Effector memory CD8-positive, alpha-beta T cell (primary cell): ENCODE measurements around the gene UCK2.

Source experiments
- ATAC-seq: fragments of 150-1000 bp; cut with Tn5 transposase; replicated peaks from 2 replicates; pipeline ENCODE4 v1.10.0; 2021; ENCODE audit warnings: mild to moderate bottlenecking, moderate library complexity
- DNase-seq, 3 experiments: peaks; one replicate each; pipeline ENCODE4 v3.0.0; 2021
- H3K27ac Mint-ChIP-seq, 2 donors: one replicate each; pipeline ENCODE4 v1.8.0; 2022; ENCODE audit warnings: mild to moderate bottlenecking in 2 of 2, mixed read lengths in 2 of 2, moderate library complexity in 2 of 2
- H3K27me3 Mint-ChIP-seq, 2 donors: one replicate each; pipeline ENCODE4 v1.8.0; 2022; ENCODE audit warnings: mixed read lengths in 2 of 2
- H3K36me3 Mint-ChIP-seq: one replicate; pipeline ENCODE4 v1.8.0; 2022; ENCODE audit warnings: mild to moderate bottlenecking, moderate library complexity, mixed read lengths; ENCODE audit not compliant: insufficient read depth
- H3K4me1 Mint-ChIP-seq, 2 donors: one replicate each; pipeline ENCODE4 v1.8.0; 2022; ENCODE audit warnings: low read depth in 2 of 2, mixed read lengths in 2 of 2
- H3K4me3 Mint-ChIP-seq, 2 donors: one replicate each; pipeline ENCODE4 v1.8.0; 2022; ENCODE audit warnings: mild to moderate bottlenecking in 2 of 2, mixed read lengths in 2 of 2, moderate library complexity in 2 of 2
- H3K9me3 Mint-ChIP-seq, 2 donors: one replicate each; pipeline ENCODE4 v1.8.0; 2022; ENCODE audit warnings: mixed read lengths in 2 of 2

Gene UCK2

GRCh38 chr1:165937829-165938228 lies 110.4 kb downstream of the UCK2 start:
- H3K27ac Mint-ChIP-seq = no peak overlapping the region
- no peak for ATAC-seq

GRCh38 chr1:165938844-165939243 lies 111.4 kb downstream of the UCK2 start:
- peaks cover 45 to 61% of the 10 kb centered on the region in 2 donors for H3K27me3 Mint-ChIP-seq
- ATAC-seq = no peak
- H3K27ac Mint-ChIP-seq = no peak overlapping the region
- H3K4me1 Mint-ChIP-seq = no peaks in the 10 kb centered on the region
- DNase-seq = no peak
- peaks cover 3% of the 10 kb centered on the region for H3K36me3 Mint-ChIP-seq
- H3K9me3 Mint-ChIP-seq = no peaks in the 10 kb centered on the region
- H3K4me3 Mint-ChIP-seq = no peak overlapping the region

More at GRCh38 chr1:165937829-165938228, 110.4 kb downstream of the UCK2 start:
- no peak for DNase-seq
- Mint-ChIP-seq H3K4me3 (no peak overlapping the region), H3K9me3 (no peaks in the 10 kb centered on the region), H3K27me3 (peaks cover 42 to 62% of the 10 kb centered on the region in 2 donors), H3K36me3 (peaks cover 3% of the 10 kb centered on the region), H3K4me1 (no peaks in the 10 kb centered on the region)

- Mint-ChIP-seq H3K27me3 (peaks cover 39 to 45% of the 10 kb centered on the region in 2 donors), H3K36me3 (no peaks in the 10 kb centered on the region), H3K4me1 (no peaks in the 10 kb centered on the region), H3K4me3 (no peak overlapping the region), H3K9me3 (no peaks in the 10 kb centered on the region), H3K27ac (no peak overlapping the region)
- no peak for DNase-seq
- ATAC-seq = no peak
Measured at GRCh38 chr1:165941531-165941930, 114.1 kb downstream of the UCK2 start.

DNA sequence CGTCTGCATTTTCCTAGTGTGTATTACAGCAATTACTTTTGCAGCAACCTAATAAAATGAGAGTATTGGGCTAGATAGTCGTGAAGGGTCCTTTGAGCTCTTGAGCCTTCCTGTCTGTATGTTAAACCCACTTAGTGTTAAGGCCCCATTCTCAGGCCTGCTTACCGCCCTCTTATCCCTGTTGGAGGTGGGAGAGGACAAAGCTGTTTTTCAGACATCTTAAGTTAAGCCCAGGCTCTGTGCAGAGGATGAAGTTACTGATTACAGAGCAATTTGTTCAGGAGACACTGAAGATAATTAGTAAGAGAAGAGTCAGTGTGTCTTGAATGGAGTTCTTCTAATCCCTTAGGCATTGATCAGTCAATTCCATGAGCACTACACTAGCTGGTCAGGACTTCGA lies 114.6 kb downstream of the UCK2 start:
- no peaks in the 10 kb centered on the region for H3K4me1 Mint-ChIP-seq
- H3K27me3 Mint-ChIP-seq = peaks cover 40 to 45% of the 10 kb centered on the region in 2 donors
- DNase-seq = no peak
- H3K36me3 Mint-ChIP-seq = no peaks in the 10 kb centered on the region
- no peak overlapping the region for H3K4me3 Mint-ChIP-seq
- no peak for ATAC-seq
- H3K27ac Mint-ChIP-seq = no peak overlapping the region
- no peaks in the 10 kb centered on the region for H3K9me3 Mint-ChIP-seq

- no peaks in the 10 kb centered on the region for H3K36me3 Mint-ChIP-seq
- DNase-seq (no peak), ATAC-seq (no peak)
- no peak overlapping the region for H3K27ac Mint-ChIP-seq
- H3K4me3 Mint-ChIP-seq = no peak overlapping the region
- peaks cover 50 to 53% of the 10 kb centered on the region in 2 donors for H3K27me3 Mint-ChIP-seq
- no peaks in the 10 kb centered on the region for H3K9me3 Mint-ChIP-seq
- H3K4me1 Mint-ChIP-seq = no peaks in the 10 kb centered on the region
Measured at GRCh38 chr1:165942927-165943597, 115.6 kb downstream of the UCK2 start.

DNA sequence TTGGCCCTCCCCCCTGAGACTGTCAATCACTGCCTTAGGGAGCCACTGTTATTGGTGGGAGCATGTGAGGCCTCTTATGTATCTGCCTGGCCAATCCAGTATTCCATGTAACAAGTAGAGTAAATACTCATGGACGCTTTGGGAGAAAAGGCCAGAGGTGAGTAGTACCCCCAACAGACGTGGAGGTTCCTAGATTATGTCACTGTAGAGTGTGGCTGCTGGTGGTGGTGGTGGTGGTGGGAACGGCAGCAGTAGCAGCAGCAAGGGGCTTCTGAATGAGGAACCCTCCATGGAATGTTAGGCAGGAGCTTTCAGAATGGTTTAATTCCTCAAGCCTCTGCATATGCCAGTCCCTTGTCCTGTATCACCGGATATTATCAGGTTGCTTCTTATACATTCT lies 118.5 kb downstream of the UCK2 start:
- H3K4me3 Mint-ChIP-seq = no peak overlapping the region
- H3K27ac Mint-ChIP-seq = no peak overlapping the region
- no peaks in the 10 kb centered on the region for H3K9me3 Mint-ChIP-seq
- no peaks in the 10 kb centered on the region for H3K4me1 Mint-ChIP-seq
- peaks cover 35 to 61% of the 10 kb centered on the region in 2 donors for H3K27me3 Mint-ChIP-seq
- ATAC-seq = no peak
- H3K36me3 Mint-ChIP-seq = no peaks in the 10 kb centered on the region
- DNase-seq = no peak

GRCh38 chr1:165947797-165948455 lies 120.5 kb downstream of the UCK2 start:
- Mint-ChIP-seq H3K4me3 (no peak overlapping the region), H3K9me3 (no peaks in the 10 kb centered on the region), H3K36me3 (no peaks in the 10 kb centered on the region), H3K27ac (no peak overlapping the region), H3K4me1 (no peaks in the 10 kb centered on the region), H3K27me3 (peaks cover 17 to 40% of the 10 kb centered on the region in 2 donors)
- ATAC-seq = no peak
- no peak for DNase-seq

DNA sequence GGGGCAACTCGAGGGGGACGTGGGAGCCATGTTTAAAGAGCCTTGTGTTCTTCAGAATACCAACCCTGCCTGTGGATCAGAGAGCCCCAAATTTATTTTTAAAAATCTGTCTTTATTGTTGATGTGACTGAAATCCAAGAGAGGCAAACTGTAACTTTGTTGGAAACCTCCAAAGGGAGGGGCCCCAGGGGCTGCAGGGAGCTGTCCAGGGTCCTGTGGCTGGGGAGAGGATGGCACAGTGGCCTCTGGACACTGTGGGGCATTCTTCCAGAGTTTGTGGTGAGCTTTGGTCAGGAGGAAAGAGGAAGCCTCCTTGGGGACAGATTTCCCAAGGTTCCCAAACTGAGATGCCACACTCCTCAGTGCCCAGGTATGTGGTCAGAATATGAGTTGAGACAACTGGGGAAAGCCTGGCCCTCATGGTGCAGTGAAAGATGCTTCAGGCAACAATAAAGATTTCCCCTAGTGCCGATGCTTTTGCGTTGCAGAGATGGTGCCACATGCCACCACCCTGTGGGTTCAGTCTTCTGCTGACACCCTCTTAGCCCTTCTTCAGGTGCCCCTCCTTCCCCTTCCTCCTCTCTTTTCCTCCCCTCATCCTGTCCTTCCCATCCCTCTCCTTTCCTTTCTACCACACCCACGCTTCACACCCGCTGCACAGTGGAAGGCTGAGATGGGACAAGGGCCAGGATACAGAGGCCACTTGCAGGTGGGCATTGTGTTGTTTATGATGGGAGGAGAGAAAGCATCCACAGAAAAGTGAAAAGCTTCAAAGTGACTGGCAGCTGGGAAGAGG lies 122.1 kb downstream of the UCK2 start:
- Mint-ChIP-seq H3K9me3 (no peaks in the 10 kb centered on the region), H3K27ac (no peak overlapping the region)
- ATAC-seq = no peak

GRCh38 chr1:165954940-165955339 lies 127.5 kb downstream of the UCK2 start:
- no peak for ATAC-seq

More for the DNA sequence above, 122.1 kb downstream of the UCK2 start:
- no peak for DNase-seq
- peaks cover 8 to 40% of the 10 kb centered on the region in 2 donors for H3K27me3 Mint-ChIP-seq
- H3K4me3 Mint-ChIP-seq = no peak overlapping the region
- no peaks in the 10 kb centered on the region for H3K36me3 Mint-ChIP-seq
- H3K4me1 Mint-ChIP-seq = no peaks in the 10 kb centered on the region

GRCh38 chr1:165958306-165958705 lies 130.9 kb downstream of the UCK2 start:
- H3K4me1 Mint-ChIP-seq = no peaks in the 10 kb centered on the region
- DNase-seq = no peak

More at GRCh38 chr1:165954940-165955339, 127.5 kb downstream of the UCK2 start:
- Mint-ChIP-seq H3K9me3 (no peaks in the 10 kb centered on the region), H3K4me1 (no peaks in the 10 kb centered on the region), H3K36me3 (no peaks in the 10 kb centered on the region), H3K27me3 (peaks cover 13 to 35% of the 10 kb centered on the region in 2 donors), H3K4me3 (no peak overlapping the region), H3K27ac (no peak overlapping the region)
- DNase-seq = no peak

DNA sequence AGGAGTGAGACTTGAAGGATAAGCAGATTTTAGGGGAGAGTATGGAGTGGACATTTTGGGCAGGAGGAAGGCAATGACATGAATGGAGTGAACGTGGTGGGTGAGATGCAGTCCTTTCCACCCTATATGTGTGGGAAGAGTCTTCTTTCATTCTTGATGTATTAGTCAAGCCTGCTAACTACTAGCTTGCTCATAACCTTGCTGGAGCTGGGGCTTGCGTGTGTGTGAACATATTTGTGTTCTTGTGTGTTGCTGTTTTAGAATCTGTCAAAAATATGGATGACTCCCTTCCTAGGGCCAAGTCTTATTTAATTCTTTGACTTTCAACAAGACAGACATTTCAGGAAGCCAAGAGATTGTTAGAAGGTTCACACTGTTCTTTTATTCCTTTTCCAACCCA lies 132.7 kb downstream of the UCK2 start:
- Mint-ChIP-seq H3K36me3 (no peaks in the 10 kb centered on the region), H3K9me3 (no peaks in the 10 kb centered on the region), H3K4me1 (no peaks in the 10 kb centered on the region), H3K27me3 (peaks cover 20 to 23% of the 10 kb centered on the region in 2 donors), H3K4me3 (no peak overlapping the region), H3K27ac (no peak overlapping the region)
- no peak for DNase-seq
- ATAC-seq = no peak

More at GRCh38 chr1:165958306-165958705, 130.9 kb downstream of the UCK2 start:
- H3K9me3 Mint-ChIP-seq = no peaks in the 10 kb centered on the region
- no peak for ATAC-seq
- H3K27ac Mint-ChIP-seq = no peak overlapping the region
- no peak overlapping the region for H3K4me3 Mint-ChIP-seq
- peaks cover 20 to 32% of the 10 kb centered on the region in 2 donors for H3K27me3 Mint-ChIP-seq
- H3K36me3 Mint-ChIP-seq = no peaks in the 10 kb centered on the region

- H3K4me1 Mint-ChIP-seq = no peaks in the 10 kb centered on the region
- peaks cover 15 to 26% of the 10 kb centered on the region in 2 donors for H3K27me3 Mint-ChIP-seq
- H3K9me3 Mint-ChIP-seq = no peaks in the 10 kb centered on the region
- no peak overlapping the region for H3K4me3 Mint-ChIP-seq
- ATAC-seq = no peak
- no peak for DNase-seq
- H3K27ac Mint-ChIP-seq = no peak overlapping the region
- no peaks in the 10 kb centered on the region for H3K36me3 Mint-ChIP-seq
Measured at GRCh38 chr1:165960881-165961280, 133.5 kb downstream of the UCK2 start.
